ENCODE measurements around the gene MIA.

DNA sequence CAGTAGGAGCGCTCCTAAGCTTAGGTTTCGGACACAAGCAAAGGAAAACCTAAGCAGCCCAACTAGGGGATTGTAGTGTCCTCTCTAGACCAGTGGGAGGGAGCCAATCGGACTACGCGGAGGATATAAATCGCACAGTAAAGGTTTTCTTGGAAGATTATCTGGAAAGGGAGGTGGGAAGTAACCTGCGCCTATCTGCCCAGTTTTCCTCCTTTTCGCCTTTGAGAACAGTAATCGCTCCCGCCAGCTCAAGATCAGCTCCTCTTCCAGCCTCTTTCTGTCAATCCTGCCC, 2.3 kb downstream of the MIA start:
- TF ChIP-seq, protein P1, sequence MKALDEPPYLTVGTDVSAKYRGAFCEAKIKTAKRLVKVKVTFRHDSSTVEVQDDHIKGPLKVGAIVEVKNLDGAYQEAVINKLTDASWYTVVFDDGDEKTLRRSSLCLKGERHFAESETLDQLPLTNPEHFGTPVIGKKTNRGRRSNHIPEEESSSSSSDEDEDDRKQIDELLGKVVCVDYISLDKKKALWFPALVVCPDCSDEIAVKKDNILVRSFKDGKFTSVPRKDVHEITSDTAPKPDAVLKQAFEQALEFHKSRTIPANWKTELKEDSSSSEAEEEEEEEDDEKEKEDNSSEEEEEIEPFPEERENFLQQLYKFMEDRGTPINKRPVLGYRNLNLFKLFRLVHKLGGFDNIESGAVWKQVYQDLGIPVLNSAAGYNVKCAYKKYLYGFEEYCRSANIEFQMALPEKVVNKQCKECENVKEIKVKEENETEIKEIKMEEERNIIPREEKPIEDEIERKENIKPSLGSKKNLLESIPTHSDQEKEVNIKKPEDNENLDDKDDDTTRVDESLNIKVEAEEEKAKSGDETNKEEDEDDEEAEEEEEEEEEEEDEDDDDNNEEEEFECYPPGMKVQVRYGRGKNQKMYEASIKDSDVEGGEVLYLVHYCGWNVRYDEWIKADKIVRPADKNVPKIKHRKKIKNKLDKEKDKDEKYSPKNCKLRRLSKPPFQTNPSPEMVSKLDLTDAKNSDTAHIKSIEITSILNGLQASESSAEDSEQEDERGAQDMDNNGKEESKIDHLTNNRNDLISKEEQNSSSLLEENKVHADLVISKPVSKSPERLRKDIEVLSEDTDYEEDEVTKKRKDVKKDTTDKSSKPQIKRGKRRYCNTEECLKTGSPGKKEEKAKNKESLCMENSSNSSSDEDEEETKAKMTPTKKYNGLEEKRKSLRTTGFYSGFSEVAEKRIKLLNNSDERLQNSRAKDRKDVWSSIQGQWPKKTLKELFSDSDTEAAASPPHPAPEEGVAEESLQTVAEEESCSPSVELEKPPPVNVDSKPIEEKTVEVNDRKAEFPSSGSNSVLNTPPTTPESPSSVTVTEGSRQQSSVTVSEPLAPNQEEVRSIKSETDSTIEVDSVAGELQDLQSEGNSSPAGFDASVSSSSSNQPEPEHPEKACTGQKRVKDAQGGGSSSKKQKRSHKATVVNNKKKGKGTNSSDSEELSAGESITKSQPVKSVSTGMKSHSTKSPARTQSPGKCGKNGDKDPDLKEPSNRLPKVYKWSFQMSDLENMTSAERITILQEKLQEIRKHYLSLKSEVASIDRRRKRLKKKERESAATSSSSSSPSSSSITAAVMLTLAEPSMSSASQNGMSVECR (CRISPR knock-in tag; IDR thresholded peaks at IDR 0.05) = no peak
- no peak for TF ChIP-seq E2F1 (CRISPR knock-in tag; IDR thresholded peaks at IDR 0.05)

Measured in K562 (cell line).